Astrocyte (in vitro differentiated cells and primary cell): ENCODE data around the gene PIK3R2. TPM values are rescaled to one million over a fixed set of nuclear protein-coding genes. Genes with fewer than 3 reads are reported as not detected.

Experiments used
- DNase-seq: peaks from one replicate; pipeline ENCODE4 v3.0.0-alpha.2; 2010; ENCODE audit warnings: low read depth
- FAIRE-seq: peaks from 2 replicates; lab custom pipeline; 2011; peaks lifted over from hg19 to GRCh38; lab: Jason Lieb, UNC
- H2AFZ ChIP-seq: 2 replicates; pipeline ENCODE4 v1.6.0; 2012; ENCODE audit warnings: low read depth, low read length, inconsistent platforms
- H3K27ac ChIP-seq: 2 replicates; pipeline ENCODE4 v1.5.1; 2011; ENCODE audit warnings: low read depth, low read length, inconsistent platforms
- H3K27me3 ChIP-seq: 2 replicates; pipeline ENCODE4 v1.6.0; 2011; ENCODE audit warnings: low read length, inconsistent platforms; ENCODE audit not compliant: insufficient read depth
- H3K36me3 ChIP-seq: 2 replicates; pipeline ENCODE4 v1.5.1; 2011; ENCODE audit warnings: low read length, inconsistent platforms; ENCODE audit not compliant: insufficient read depth
- H3K4me1 ChIP-seq: 2 replicates; pipeline ENCODE4 v1.5.1; 2011; ENCODE audit warnings: low read length, inconsistent platforms; ENCODE audit not compliant: insufficient read depth
- H3K4me2 ChIP-seq: 2 replicates; pipeline ENCODE4 v1.6.0; 2012; ENCODE audit warnings: low read length, inconsistent platforms
- H3K4me3 ChIP-seq: 2 replicates; pipeline ENCODE4 v1.5.1; 2011; ENCODE audit warnings: low read depth, mild to moderate bottlenecking, low read length, inconsistent platforms; ENCODE audit not compliant: insufficient read depth
- H3K79me2 ChIP-seq: 2 replicates; pipeline ENCODE4 v1.6.0; 2012; ENCODE audit warnings: mild to moderate bottlenecking, low read length, inconsistent platforms; ENCODE audit not compliant: insufficient read depth
- H3K9ac ChIP-seq: 2 replicates; pipeline ENCODE4 v1.6.0; 2012; ENCODE audit warnings: mild to moderate bottlenecking, low read length, inconsistent platforms
- H3K9me3 ChIP-seq: 2 replicates; pipeline ENCODE4 v1.5.1; 2012; ENCODE audit warnings: low read depth, mild to moderate bottlenecking, low read length, inconsistent platforms; ENCODE audit not compliant: insufficient read depth
- H4K20me1 ChIP-seq: 2 replicates; pipeline ENCODE4 v1.6.0; 2012; ENCODE audit warnings: low read length, inconsistent platforms; ENCODE audit not compliant: insufficient read depth
- H3K27ac Mint-ChIP-seq: one replicate; pipeline ENCODE4 v1.8.0; 2021; ENCODE audit warnings: mild to moderate bottlenecking, mixed read lengths; ENCODE audit not compliant: unreplicated experiment
- H3K27me3 Mint-ChIP-seq: one replicate; pipeline ENCODE4 v1.8.0; 2021; ENCODE audit warnings: low read depth, mixed read lengths; ENCODE audit not compliant: unreplicated experiment
- H3K36me3 Mint-ChIP-seq: one replicate; pipeline ENCODE4 v1.8.0; 2021; ENCODE audit warnings: low read depth, mixed read lengths; ENCODE audit not compliant: unreplicated experiment
- H3K4me1 Mint-ChIP-seq: one replicate; pipeline ENCODE4 v1.8.0; 2021; ENCODE audit warnings: low read depth, mixed read lengths; ENCODE audit not compliant: unreplicated experiment
- H3K4me3 Mint-ChIP-seq: one replicate; pipeline ENCODE4 v1.8.0; 2021; ENCODE audit warnings: mild to moderate bottlenecking, moderate library complexity, mixed read lengths; ENCODE audit not compliant: unreplicated experiment
- H3K9me3 Mint-ChIP-seq: one replicate; pipeline ENCODE4 v1.8.0; 2021; ENCODE audit warnings: mild to moderate bottlenecking, mixed read lengths; ENCODE audit not compliant: unreplicated experiment
- EZH2 ChIP-seq: IDR thresholded peaks from 2 replicates; pipeline ENCODE4 v1.6.1; 2012; ENCODE audit warnings: mild to moderate bottlenecking, low read length, inconsistent platforms; ENCODE audit not compliant: insufficient read depth
- total RNA-seq: library from RNA; stranded (reverse); gene quantifications from 2 replicates; pipeline ENCODE4 v1.2.1, GENCODE V29; 2021
- TF ChIP-seq, protein P1 (sequence below): IDR thresholded peaks from 2 replicates; pipeline ENCODE4 v1.5.1; 2011; ENCODE audit warnings: low read depth, mild to moderate bottlenecking, inconsistent platforms, low read length, moderate library complexity; ENCODE audit not compliant: insufficient read depth

Gene PIK3R2
- total RNA-seq, 1 donor from 2014 or later, result 58.4 TPM

DNA sequence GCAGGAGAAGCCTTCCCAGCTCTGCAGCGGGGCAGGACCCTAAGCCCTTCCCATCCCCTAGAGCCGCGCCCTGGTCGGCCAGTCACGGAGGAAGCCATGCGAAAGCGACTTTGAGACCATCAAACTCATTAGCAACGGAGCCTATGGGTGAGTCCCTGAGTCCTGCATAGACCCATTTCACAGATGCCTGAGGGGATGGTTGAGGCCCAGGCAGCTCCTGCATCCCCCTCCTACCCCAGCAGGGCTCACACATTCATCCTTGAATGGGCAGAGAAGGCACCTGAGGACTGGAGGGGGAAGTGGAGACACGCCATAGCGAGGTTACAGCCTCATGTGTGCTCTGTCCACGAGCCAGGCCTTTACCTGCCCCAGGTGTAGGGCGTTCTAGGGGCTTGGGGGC lies 24.2 kb upstream of the PIK3R2 start:
- Mint-ChIP-seq H3K36me3 (peaks cover 17% of the 10 kb centered on the region), H3K4me1 (no peaks in the 10 kb centered on the region), H3K4me3 (no peak overlapping the region), H3K27ac (no peak overlapping the region), H3K9me3 (peaks cover 5% of the 10 kb centered on the region), H3K27me3 (no peaks in the 10 kb centered on the region)
- Histone ChIP-seq H3K4me1 (no peaks in the 10 kb centered on the region), H3K4me3 (no peak overlapping the region), H3K9ac (no peak overlapping the region), H3K27me3 (no peaks in the 10 kb centered on the region), H4K20me1 (no peaks in the 10 kb centered on the region), H3K36me3 (no peaks in the 10 kb centered on the region), H2AFZ (no peak overlapping the region), H3K79me2 (no peaks in the 10 kb centered on the region), H3K4me2 (no peak overlapping the region), H3K9me3 (no peaks in the 10 kb centered on the region), H3K27ac (no peak overlapping the region)
- FAIRE-seq, result no peak
- TF ChIP-seq, protein P1, sequence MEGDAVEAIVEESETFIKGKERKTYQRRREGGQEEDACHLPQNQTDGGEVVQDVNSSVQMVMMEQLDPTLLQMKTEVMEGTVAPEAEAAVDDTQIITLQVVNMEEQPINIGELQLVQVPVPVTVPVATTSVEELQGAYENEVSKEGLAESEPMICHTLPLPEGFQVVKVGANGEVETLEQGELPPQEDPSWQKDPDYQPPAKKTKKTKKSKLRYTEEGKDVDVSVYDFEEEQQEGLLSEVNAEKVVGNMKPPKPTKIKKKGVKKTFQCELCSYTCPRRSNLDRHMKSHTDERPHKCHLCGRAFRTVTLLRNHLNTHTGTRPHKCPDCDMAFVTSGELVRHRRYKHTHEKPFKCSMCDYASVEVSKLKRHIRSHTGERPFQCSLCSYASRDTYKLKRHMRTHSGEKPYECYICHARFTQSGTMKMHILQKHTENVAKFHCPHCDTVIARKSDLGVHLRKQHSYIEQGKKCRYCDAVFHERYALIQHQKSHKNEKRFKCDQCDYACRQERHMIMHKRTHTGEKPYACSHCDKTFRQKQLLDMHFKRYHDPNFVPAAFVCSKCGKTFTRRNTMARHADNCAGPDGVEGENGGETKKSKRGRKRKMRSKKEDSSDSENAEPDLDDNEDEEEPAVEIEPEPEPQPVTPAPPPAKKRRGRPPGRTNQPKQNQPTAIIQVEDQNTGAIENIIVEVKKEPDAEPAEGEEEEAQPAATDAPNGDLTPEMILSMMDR, result no peak
- TF ChIP-seq EZH2, result no peak
- DNase-seq, result no peak

DNA sequence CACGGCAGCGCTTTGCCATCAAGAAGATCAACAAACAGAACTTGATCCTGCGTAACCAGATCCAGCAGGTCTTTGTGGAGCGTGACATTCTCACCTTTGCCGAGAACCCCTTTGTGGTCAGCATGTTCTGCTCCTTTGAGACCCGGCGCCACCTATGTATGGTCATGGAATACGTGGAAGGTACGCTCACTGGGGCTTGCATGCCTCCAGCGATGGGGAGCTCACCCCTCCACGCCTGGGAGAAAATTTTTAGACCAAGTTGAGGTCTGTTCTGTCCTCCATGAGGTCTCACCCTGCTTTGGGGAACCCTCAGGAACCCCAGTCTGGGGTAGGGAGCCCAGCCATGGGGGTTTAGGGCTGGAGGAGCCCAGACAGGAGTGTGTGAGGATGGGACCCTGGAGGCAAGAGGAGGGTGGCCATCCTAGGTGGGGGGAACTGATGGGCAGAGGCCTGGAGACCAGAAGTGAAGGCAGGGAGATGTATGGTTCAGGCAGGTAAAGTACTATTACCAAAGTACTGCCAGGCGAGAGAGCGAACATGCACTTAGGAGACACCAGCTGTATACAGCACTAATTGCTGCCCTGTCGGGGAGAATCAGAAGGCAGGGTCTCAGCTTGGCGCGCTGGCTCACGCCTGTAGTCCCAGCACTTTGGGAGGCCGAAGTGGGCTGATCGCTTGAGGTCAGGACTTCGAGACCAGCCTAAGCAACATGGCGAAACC lies 22.3 kb upstream of the PIK3R2 start:
- H3K36me3 Mint-ChIP-seq, result peaks cover 19% of the 10 kb centered on the region
- no peaks in the 10 kb centered on the region for H3K4me1 Mint-ChIP-seq
- H3K9me3 Mint-ChIP-seq, result peaks cover 5% of the 10 kb centered on the region
- Histone ChIP-seq H4K20me1 (no peaks in the 10 kb centered on the region), H3K27ac (no peak overlapping the region), H3K4me1 (no peaks in the 10 kb centered on the region), H2AFZ (no peak overlapping the region), H3K36me3 (no peaks in the 10 kb centered on the region), H3K9me3 (no peaks in the 10 kb centered on the region), H3K4me2 (no peak overlapping the region), H3K4me3 (no peak overlapping the region), H3K79me2 (no peaks in the 10 kb centered on the region), H3K9ac (no peak overlapping the region), H3K27me3 (no peaks in the 10 kb centered on the region)
- no peak for TF ChIP-seq EZH2
- TF ChIP-seq, protein P1, result no peak
- H3K27ac Mint-ChIP-seq, result no peak overlapping the region
- FAIRE-seq (no peak), DNase-seq (no peak)
- H3K27me3 Mint-ChIP-seq, result peaks cover 2% of the 10 kb centered on the region
- H3K4me3 Mint-ChIP-seq, result no peak overlapping the region

DNA sequence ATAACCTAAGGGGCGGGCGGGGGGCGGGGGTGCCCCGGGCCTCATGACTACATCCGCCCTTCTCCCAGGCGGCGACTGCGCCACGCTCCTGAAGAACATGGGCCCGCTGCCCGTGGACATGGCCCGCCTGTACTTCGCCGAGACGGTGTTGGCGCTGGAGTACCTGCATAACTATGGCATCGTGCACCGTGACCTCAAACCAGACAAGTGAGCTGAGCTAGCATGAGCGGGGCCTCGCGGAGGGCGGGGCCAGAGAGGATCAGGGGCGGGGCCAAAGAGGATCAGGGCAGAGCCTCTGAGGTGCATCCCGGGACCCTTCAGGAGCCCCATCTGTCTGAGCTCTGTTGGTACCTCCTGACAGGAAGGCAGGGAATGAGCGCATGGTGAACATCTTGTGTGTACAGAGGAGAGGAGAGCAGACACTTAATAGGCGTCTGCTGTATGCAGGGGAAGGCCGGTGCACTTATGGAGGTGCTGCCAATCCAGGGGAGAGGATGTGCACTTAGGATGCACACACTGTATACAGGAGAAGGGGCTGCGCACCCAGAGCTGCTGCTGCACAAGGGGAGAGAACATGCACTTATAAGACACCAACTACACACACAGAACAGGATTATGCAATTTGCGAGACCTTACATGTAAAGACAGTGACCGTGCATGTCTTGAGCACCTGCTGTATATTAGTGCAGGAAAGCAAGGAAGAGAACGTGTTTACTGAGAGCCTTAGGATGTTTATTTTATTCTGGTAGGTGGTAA lies 20.9 kb upstream of the PIK3R2 start:
- Histone ChIP-seq H2AFZ (no peak overlapping the region), H3K4me3 (no peak overlapping the region), H3K27ac (no peak overlapping the region), H3K79me2 (no peaks in the 10 kb centered on the region), H3K4me1 (no peaks in the 10 kb centered on the region), H4K20me1 (no peaks in the 10 kb centered on the region), H3K36me3 (no peaks in the 10 kb centered on the region), H3K27me3 (no peaks in the 10 kb centered on the region), H3K9me3 (no peaks in the 10 kb centered on the region), H3K9ac (no peak overlapping the region), H3K4me2 (no peak overlapping the region)
- no peak overlapping the region for H3K4me3 Mint-ChIP-seq
- H3K4me1 Mint-ChIP-seq, result no peaks in the 10 kb centered on the region
- peaks cover 5% of the 10 kb centered on the region for H3K9me3 Mint-ChIP-seq
- peaks cover 19% of the 10 kb centered on the region for H3K36me3 Mint-ChIP-seq
- FAIRE-seq (no peak), DNase-seq (no peak)
- no peak overlapping the region for H3K27ac Mint-ChIP-seq
- peaks cover 2% of the 10 kb centered on the region for H3K27me3 Mint-ChIP-seq
- no peak for TF ChIP-seq EZH2
- TF ChIP-seq, protein P1, result no peak
